ENCODE measurements around the gene DAND5. TPM values are rescaled to one million over a fixed set of nuclear protein-coding genes. Genes with fewer than 3 reads are reported as not detected.

The DAND5 gene
- total and polyA plus RNA-seq, 2 of the 13 experiments (the other 11 are each of a cell fraction or from before 2014, with no cell fraction given): 0.04 TPM; not detected in 1

- TF ChIP-seq, protein P1, sequence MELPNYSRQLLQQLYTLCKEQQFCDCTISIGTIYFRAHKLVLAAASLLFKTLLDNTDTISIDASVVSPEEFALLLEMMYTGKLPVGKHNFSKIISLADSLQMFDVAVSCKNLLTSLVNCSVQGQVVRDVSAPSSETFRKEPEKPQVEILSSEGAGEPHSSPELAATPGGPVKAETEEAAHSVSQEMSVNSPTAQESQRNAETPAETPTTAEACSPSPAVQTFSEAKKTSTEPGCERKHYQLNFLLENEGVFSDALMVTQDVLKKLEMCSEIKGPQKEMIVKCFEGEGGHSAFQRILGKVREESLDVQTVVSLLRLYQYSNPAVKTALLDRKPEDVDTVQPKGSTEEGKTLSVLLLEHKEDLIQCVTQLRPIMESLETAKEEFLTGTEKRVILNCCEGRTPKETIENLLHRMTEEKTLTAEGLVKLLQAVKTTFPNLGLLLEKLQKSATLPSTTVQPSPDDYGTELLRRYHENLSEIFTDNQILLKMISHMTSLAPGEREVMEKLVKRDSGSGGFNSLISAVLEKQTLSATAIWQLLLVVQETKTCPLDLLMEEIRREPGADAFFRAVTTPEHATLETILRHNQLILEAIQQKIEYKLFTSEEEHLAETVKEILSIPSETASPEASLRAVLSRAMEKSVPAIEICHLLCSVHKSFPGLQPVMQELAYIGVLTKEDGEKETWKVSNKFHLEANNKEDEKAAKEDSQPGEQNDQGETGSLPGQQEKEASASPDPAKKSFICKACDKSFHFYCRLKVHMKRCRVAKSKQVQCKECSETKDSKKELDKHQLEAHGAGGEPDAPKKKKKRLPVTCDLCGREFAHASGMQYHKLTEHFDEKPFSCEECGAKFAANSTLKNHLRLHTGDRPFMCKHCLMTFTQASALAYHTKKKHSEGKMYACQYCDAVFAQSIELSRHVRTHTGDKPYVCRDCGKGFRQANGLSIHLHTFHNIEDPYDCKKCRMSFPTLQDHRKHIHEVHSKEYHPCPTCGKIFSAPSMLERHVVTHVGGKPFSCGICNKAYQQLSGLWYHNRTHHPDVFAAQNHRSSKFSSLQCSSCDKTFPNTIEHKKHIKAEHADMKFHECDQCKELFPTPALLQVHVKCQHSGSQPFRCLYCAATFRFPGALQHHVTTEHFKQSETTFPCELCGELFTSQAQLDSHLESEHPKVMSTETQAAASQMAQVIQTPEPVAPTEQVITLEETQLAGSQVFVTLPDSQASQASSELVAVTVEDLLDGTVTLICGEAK (IDR thresholded peaks at IDR 0.05): no peak
- TF ChIP-seq, protein P1 (CRISPR knock-in tag; IDR thresholded peaks at IDR 0.05): no peak; the same call in 1 of the 2 replicates
- TF ChIP-seq, protein P2, sequence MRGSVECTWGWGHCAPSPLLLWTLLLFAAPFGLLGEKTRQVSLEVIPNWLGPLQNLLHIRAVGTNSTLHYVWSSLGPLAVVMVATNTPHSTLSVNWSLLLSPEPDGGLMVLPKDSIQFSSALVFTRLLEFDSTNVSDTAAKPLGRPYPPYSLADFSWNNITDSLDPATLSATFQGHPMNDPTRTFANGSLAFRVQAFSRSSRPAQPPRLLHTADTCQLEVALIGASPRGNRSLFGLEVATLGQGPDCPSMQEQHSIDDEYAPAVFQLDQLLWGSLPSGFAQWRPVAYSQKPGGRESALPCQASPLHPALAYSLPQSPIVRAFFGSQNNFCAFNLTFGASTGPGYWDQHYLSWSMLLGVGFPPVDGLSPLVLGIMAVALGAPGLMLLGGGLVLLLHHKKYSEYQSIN (CRISPR knock-in tag; IDR thresholded peaks at IDR 0.05; ENCODE audit: borderline replicate concordance): no peak
- TF ChIP-seq TGIF2 (CRISPR knock-in tag; IDR thresholded peaks at IDR 0.05) (0 out of 2 replicates have a peak, but pooled peaks have one; percentile 34), ZNF792 (CRISPR knock-in tag; IDR thresholded peaks at IDR 0.05) (peak; percentile 64; the same call in 1 of the 2 replicates), GATAD2A (CRISPR knock-in tag; IDR thresholded peaks at IDR 0.05) (peak; percentile 47; the same call in 1 of the 2 replicates), FIP1L1 (IDR thresholded peaks at IDR 0.05; ENCODE audit: borderline replicate concordance, insufficient read depth, low read depth, low read length) (no peak), EP300 (IDR thresholded peaks at IDR 0.05; ENCODE audit: low read depth in 2 of 2, low read length in 2 of 2) (no peak; a peak in 1 of 4 replicates), EP300 (CRISPR knock-in tag; IDR thresholded peaks at IDR 0.05; ENCODE audit: borderline replicate concordance) (no peak), ZNF605 (CRISPR knock-in tag; IDR thresholded peaks at IDR 0.05) (no peak; the same call in 1 of the 2 replicates), KMT2A (CRISPR knock-in tag; IDR thresholded peaks at IDR 0.05) (0 out of 2 replicates have a peak, but pooled peaks have one; percentile 34), KLF13 (CRISPR knock-in tag; IDR thresholded peaks at IDR 0.05) (no peak), HOXA7 (CRISPR knock-in tag; IDR thresholded peaks at IDR 0.05) (no peak), BRCA1 (CRISPR knock-in tag; IDR thresholded peaks at IDR 0.05) (no peak), NFYB (CRISPR knock-in tag; IDR thresholded peaks at IDR 0.05) (no peak), ARHGAP35 (CRISPR knock-in tag; IDR thresholded peaks at IDR 0.05; ENCODE audit: borderline replicate concordance) (peak; percentile 70; the same call in 1 of the 2 replicates), SMARCC2 (IDR thresholded peaks at IDR 0.05) (no peak), MYC (CRISPR knock-in tag; IDR thresholded peaks at IDR 0.05; ENCODE audit: borderline replicate concordance) (peak; percentile 81), ZNF510 (CRISPR knock-in tag; IDR thresholded peaks at IDR 0.05; ENCODE audit: low read depth) (no peak)
Measured at GRCh38 chr19:12956446-12957388, 12.7 kb upstream of the DAND5 start, which contains the start of gene GADD45GIP1 (continued).

Measured in HepG2 (cell line).